ENCODE results near the gene PEDS1. TPM values are rescaled to one million over a fixed set of nuclear protein-coding genes. Genes with fewer than 3 reads are reported as not detected.

Gene PEDS1
- total and polyA plus RNA-seq, 10 of the 15 experiments (the other 5 are each of a cell fraction or from before 2014, with no cell fraction given) = 1.7 to 25.6 (median 16.8) TPM

GRCh38 chr20:50112512-50113419 lies 40.8 kb downstream of the PEDS1 start, which contains the start of gene UBE2V1 (continued):
- TF ChIP-seq, protein P1, sequence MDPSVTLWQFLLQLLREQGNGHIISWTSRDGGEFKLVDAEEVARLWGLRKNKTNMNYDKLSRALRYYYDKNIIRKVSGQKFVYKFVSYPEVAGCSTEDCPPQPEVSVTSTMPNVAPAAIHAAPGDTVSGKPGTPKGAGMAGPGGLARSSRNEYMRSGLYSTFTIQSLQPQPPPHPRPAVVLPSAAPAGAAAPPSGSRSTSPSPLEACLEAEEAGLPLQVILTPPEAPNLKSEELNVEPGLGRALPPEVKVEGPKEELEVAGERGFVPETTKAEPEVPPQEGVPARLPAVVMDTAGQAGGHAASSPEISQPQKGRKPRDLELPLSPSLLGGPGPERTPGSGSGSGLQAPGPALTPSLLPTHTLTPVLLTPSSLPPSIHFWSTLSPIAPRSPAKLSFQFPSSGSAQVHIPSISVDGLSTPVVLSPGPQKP (IDR thresholded peaks at IDR 0.05; ENCODE audit: low read depth, low read length) = 0 out of 2 replicates have a peak, but pooled peaks have one; percentile 23
- no peak for TF ChIP-seq GABPA (IDR thresholded peaks at IDR 0.05; ENCODE audit: low read depth)
- no peak for TF ChIP-seq TARDBP (IDR thresholded peaks at IDR 0.05; ENCODE audit: borderline replicate concordance)
- peak; percentile 51; the same call in 1 of the 2 replicates for TF ChIP-seq CREM (IDR thresholded peaks at IDR 0.05; ENCODE audit: low read depth)
- peak; percentile 6 to 80; a peak in 3 of 4 replicates for TF ChIP-seq BHLHE40 (IDR thresholded peaks at IDR 0.05; ENCODE audit: borderline replicate concordance in 1 of 2, low read depth in 2 of 2, low read length in 1 of 2)
- no peak for TF ChIP-seq MTA3 (IDR thresholded peaks at IDR 0.05; ENCODE audit: borderline replicate concordance, low read length)
- no peak for TF ChIP-seq ZNF207 (IDR thresholded peaks at IDR 0.05; ENCODE audit: borderline replicate concordance)
- TF ChIP-seq PAX8 (IDR thresholded peaks at IDR 0.05) = no peak
- no peak for TF ChIP-seq MLLT1 (IDR thresholded peaks at IDR 0.05)
- peak; percentile 15; the same call in 1 of the 2 replicates for TF ChIP-seq MEF2A (IDR thresholded peaks at IDR 0.05; ENCODE audit: insufficient read depth, low read depth, low read length)

All from GM12878 (cell line).